ENCODE measurements around the gene TULP1.

TULP1 gene

DNA sequence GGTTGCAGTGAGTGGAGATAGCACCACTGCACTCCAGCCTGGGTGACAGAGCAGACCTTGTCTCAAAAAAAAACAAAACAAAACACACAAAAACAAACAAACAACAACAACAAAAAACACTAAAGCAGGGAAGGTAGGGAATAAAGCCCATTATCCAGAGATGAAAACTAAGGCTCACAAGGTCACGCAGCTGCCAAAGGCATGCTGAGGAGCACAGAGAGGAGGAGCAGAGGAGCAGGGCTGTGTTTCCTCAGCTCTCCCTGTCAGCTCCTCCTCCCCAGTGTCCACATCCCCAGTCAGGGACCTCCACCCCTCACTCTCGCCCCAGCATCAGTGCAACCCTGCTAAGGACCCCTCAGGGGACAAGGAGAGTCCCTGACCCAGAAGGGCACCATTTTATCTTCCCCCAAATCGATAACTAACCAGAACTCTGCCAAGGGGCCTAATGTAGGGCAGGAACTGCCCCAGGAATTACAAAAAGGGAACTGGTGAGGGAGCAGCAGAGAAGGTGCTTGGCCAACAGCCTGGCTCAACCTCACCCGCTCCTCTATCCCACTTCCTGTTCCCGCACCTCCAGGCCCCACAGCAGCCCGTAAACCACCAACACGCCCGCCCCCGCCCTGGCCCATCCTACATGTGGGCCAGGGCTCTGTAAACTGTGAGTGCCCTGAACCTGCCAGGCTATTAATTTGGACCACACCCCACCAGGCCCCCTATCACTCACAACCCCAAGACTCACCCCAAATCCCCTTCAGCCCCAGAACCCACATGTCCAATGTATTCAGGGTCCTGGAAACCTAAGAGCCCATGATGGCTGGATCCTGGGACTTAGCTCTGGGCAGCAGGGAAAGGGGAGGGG lies 24.8 kb downstream of the TULP1 start:
- no peak overlapping the region for H3K4me3 ChIP-seq (ENCODE audit: low read depth in 1 of 5, low read length in 5 of 5)
- H3K27ac ChIP-seq (ENCODE audit: low read depth, low read length) = no peak overlapping the region
- H3K27me3 ChIP-seq (ENCODE audit: control insufficient read depth in 5 of 5, insufficient read depth in 4 of 5, low read length in 5 of 5) = peaks cover 0 to 10% (median 4%) of the 10 kb centered on the region in 5 donors
- H3K4me1 ChIP-seq (ENCODE audit: control insufficient read depth in 5 of 5, insufficient read depth in 5 of 5, low read length in 5 of 5) = peaks cover 0 to 34% (median 25%) of the 10 kb centered on the region in 5 donors
- peaks cover 0 to 7% (median 0%) of the 10 kb centered on the region in 5 donors for H3K36me3 ChIP-seq (ENCODE audit: control insufficient read depth in 5 of 5, insufficient read depth in 5 of 5, low read length in 5 of 5)
- H3K9me3 ChIP-seq (ENCODE audit: control insufficient read depth in 5 of 5, low read length in 5 of 5) = no peaks in the 10 kb centered on the region
- H3K9ac ChIP-seq (ENCODE audit: low read length in 5 of 5) = no peak overlapping the region

DNA sequence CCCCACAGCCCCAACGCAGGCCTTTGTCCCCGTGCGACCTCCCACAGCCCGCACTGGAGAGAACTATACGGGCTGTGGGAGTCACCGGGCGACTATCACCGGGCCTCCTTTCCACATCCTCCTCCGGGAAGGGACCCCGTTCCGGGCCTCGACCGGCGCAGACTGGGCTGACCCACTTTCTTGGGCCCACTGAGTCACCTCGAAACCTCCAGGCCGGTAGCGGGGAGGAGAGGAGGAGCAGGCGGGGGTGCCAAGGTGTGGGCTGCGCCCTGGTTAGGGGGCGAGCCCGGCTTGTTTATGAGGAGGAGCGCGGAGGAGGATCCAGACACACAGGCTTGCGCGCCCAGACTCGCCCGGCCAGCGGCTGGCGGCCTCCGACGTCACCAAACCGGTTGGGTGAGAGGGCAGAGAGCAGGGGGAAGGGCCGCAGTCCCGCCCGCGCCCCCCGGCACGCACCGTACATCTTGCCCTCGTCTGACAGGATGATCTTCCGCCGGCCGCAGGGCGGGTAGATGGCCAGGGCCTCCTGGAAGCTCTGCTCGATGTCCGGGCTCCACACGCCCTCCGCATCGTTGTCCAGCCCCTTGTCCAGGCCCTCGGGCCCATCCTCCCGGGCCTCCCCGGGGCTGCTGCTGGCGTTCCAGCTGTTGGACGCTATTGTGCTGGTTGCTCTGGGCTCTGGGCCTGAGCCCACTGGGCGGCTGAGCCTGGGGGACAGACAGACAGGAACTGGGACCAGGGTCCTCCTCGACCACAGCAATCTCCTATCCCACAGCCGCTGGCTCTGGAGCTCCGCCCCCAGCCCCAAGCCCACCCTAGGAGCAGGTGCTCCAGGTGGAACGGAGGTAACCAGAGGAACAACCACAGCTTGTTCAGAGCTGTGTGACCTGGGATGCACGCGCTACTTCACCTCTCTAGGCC lies 26.4 kb downstream of the TULP1 start:
- Histone ChIP-seq H3K36me3 (ENCODE audit: control insufficient read depth in 5 of 5, insufficient read depth in 5 of 5, low read length in 5 of 5) (peaks cover 0 to 8% (median 0%) of the 10 kb centered on the region in 5 donors), H3K9ac (ENCODE audit: low read length in 5 of 5) (peak overlapping the region in 3 of 5 donors; percentile 28 to 57 (median 50)), H3K9me3 (ENCODE audit: control insufficient read depth in 5 of 5, low read length in 5 of 5) (no peaks in the 10 kb centered on the region), H3K27me3 (ENCODE audit: control insufficient read depth in 5 of 5, insufficient read depth in 4 of 5, low read length in 5 of 5) (peaks cover 0 to 10% (median 1%) of the 10 kb centered on the region in 5 donors), H3K4me3 (ENCODE audit: low read depth in 1 of 5, low read length in 5 of 5) (peak overlapping the region in 3 of 5 donors; percentile 13 to 35 (median 30)), H3K27ac (ENCODE audit: low read depth, low read length) (peak overlapping the region; percentile 16), H3K4me1 (ENCODE audit: control insufficient read depth in 5 of 5, insufficient read depth in 5 of 5, low read length in 5 of 5) (peaks cover 0 to 30% (median 20%) of the 10 kb centered on the region in 5 donors)

DNA sequence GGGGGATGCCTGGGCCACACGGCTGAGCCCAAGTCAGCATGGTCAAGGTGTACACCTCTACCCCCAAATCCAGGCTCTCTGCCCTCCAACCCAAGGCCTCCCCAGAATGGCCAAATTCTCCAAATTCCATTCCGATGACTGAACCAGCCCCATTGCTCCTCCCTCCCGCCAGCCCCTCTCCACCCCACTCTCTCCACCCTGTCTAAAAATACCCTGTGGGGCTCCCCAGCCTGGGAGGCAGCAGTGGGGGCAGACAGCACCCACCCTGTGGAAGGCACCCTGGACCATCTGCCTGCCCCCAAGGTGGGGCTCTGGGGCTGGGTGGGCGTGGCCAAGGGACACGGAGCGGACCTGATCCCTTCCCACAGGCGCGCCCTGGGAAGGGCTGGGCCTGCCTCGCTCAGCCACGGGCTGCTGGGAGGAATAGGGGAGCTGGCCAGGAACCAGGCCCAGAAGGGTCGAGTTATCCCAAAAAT lies 27.3 kb downstream of the TULP1 start:
- H3K4me1 ChIP-seq (ENCODE audit: control insufficient read depth in 5 of 5, insufficient read depth in 5 of 5, low read length in 5 of 5) = peaks cover 0 to 27% (median 18%) of the 10 kb centered on the region in 5 donors
- peak overlapping the region; percentile 16 for H3K27ac ChIP-seq (ENCODE audit: low read depth, low read length)
- H3K9ac ChIP-seq (ENCODE audit: low read length in 5 of 5) = peak overlapping the region in 3 of 5 donors; percentile 28 to 57 (median 50)
- H3K36me3 ChIP-seq (ENCODE audit: control insufficient read depth in 5 of 5, insufficient read depth in 5 of 5, low read length in 5 of 5) = peaks cover 0 to 10% (median 0%) of the 10 kb centered on the region in 5 donors
- no peaks in the 10 kb centered on the region for H3K9me3 ChIP-seq (ENCODE audit: control insufficient read depth in 5 of 5, low read length in 5 of 5)
- H3K4me3 ChIP-seq (ENCODE audit: low read depth in 1 of 5, low read length in 5 of 5) = peak overlapping the region in 3 of 5 donors; percentile 13 to 35 (median 30)
- H3K27me3 ChIP-seq (ENCODE audit: control insufficient read depth in 5 of 5, insufficient read depth in 4 of 5, low read length in 5 of 5) = peaks cover 0 to 10% (median 0%) of the 10 kb centered on the region in 5 donors

DNA sequence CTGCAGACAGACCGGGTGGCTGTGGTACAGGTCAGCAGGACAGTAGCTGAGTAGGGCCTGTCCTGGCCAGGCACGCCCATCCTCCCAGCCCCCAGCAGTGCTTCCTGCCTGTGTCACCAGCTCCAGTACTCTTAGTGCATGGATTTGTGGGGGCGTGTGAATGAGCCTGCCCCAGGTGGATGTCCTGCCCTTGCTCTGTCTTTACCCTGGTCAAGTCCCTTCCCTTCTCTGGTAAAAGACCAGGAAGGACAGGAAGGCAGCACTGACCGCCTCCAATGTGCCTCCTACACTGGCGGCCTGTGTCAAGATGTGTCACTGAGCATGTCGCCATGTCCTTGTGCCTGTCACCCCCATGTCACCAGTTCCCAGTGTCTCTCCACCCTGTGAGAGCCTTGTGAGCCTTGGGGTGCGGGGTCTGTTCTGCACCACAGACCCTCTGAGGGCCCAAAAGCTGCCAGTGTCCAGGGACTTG lies 27.7 kb downstream of the TULP1 start:
- peaks cover 0 to 24% (median 14%) of the 10 kb centered on the region in 5 donors for H3K4me1 ChIP-seq (ENCODE audit: control insufficient read depth in 5 of 5, insufficient read depth in 5 of 5, low read length in 5 of 5)
- H3K9ac ChIP-seq (ENCODE audit: low read length in 5 of 5) = peak overlapping the region in 1 of 5 donors; percentile 37
- peak overlapping the region; percentile 23 for H3K27ac ChIP-seq (ENCODE audit: low read depth, low read length)
- H3K27me3 ChIP-seq (ENCODE audit: control insufficient read depth in 5 of 5, insufficient read depth in 4 of 5, low read length in 5 of 5) = peaks cover 0 to 7% (median 0%) of the 10 kb centered on the region in 5 donors
- no peak overlapping the region for H3K4me3 ChIP-seq (ENCODE audit: low read depth in 1 of 5, low read length in 5 of 5)
- H3K36me3 ChIP-seq (ENCODE audit: control insufficient read depth in 5 of 5, insufficient read depth in 5 of 5, low read length in 5 of 5) = peaks cover 0 to 15% (median 0%) of the 10 kb centered on the region in 5 donors
- no peaks in the 10 kb centered on the region for H3K9me3 ChIP-seq (ENCODE audit: control insufficient read depth in 5 of 5, low read length in 5 of 5)

DNA sequence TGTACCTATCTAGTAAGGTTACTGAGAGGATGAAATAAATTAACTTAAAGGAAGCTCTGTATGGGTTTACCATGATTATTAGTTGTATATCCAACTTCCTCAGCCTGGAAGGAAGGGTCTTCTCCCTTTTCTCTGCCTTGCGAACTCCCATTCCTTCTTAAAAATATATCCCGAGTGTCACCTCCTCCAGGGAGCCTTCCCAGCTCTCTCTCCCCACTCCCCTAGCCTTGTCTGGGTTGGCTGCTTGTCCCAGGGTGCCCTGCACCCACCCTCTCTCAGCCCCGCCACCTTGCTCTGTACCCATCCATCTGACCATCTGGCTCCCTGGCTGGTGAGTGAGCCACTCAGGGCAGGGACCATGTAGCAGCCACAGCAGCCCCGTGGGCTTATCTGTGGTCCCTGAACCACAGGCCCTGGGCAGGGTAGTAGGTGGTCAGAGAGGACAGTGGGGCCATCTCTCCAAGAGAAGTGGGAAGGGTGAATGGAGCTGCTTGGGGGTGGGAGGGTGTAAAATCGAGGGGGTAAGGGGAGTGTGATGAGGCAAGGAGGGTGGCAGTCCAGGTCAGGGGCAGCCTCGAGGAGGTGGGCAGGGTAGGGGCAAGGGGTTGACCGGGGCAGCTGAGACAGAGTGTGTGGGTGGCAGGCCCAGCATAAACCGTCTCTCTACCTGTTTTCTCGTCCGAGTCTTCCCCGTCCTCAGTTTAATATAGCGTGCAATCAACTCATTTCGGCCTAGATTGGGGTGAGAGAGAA lies 28.6 kb downstream of the TULP1 start:
- Histone ChIP-seq H3K27ac (ENCODE audit: low read depth, low read length) (no peak overlapping the region), H3K27me3 (ENCODE audit: control insufficient read depth in 5 of 5, insufficient read depth in 4 of 5, low read length in 5 of 5) (peaks cover 0 to 7% (median 0%) of the 10 kb centered on the region in 5 donors), H3K4me1 (ENCODE audit: control insufficient read depth in 5 of 5, insufficient read depth in 5 of 5, low read length in 5 of 5) (peaks cover 0 to 24% (median 14%) of the 10 kb centered on the region in 5 donors), H3K4me3 (ENCODE audit: low read depth in 1 of 5, low read length in 5 of 5) (no peak overlapping the region), H3K36me3 (ENCODE audit: control insufficient read depth in 5 of 5, insufficient read depth in 5 of 5, low read length in 5 of 5) (peaks cover 0 to 23% (median 3%) of the 10 kb centered on the region in 5 donors), H3K9ac (ENCODE audit: low read length in 5 of 5) (no peak overlapping the region), H3K9me3 (ENCODE audit: control insufficient read depth in 5 of 5, low read length in 5 of 5) (no peaks in the 10 kb centered on the region)

DNA sequence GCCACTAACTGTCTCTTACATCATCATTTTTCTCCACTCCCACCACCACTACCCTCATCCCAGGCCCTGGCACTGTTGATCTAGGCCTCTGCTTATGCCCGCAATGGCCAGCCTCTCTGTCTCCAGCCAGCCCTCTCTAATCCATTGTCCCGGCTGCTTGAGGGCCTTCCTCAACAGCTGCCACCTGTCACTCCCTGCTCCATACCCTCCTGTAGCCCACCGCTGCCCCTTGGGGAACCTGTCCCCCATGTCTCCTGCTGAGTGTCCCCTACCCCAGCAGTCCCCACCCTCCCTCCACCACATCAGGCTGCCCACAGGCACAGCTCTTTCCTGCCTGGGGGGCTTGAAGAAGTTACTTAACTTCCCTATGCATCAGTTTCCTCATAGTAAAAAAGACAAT lies 29.2 kb downstream of the TULP1 start:
- Histone ChIP-seq H3K9me3 (ENCODE audit: control insufficient read depth in 5 of 5, low read length in 5 of 5) (no peaks in the 10 kb centered on the region), H3K9ac (ENCODE audit: low read length in 5 of 5) (no peak overlapping the region), H3K27ac (ENCODE audit: low read depth, low read length) (no peak overlapping the region), H3K4me1 (ENCODE audit: control insufficient read depth in 5 of 5, insufficient read depth in 5 of 5, low read length in 5 of 5) (peaks cover 0 to 24% (median 14%) of the 10 kb centered on the region in 5 donors), H3K4me3 (ENCODE audit: low read depth in 1 of 5, low read length in 5 of 5) (no peak overlapping the region), H3K36me3 (ENCODE audit: control insufficient read depth in 5 of 5, insufficient read depth in 5 of 5, low read length in 5 of 5) (peaks cover 0 to 26% (median 4%) of the 10 kb centered on the region in 5 donors), H3K27me3 (ENCODE audit: control insufficient read depth in 5 of 5, insufficient read depth in 4 of 5, low read length in 5 of 5) (peaks cover 0 to 7% (median 0%) of the 10 kb centered on the region in 5 donors)

DNA sequence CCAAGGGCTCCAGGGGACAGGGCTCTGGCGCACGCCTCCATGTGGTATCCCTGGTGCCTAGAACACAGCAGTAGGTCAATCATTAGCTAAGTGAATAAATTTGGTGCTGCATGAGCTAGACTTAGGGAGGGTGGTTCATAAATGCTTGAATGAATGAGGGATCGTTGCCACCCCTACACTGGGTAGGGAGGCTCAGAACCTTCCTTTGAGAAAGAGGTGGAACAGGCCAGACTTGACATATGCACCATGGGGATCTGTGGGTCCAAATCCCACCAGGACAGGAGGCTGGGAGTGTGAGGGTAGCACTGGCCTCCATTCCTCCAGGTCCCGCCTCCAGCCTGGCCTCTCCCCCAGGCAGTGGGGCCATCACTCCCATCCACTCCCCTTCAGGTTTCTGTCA lies 29.6 kb downstream of the TULP1 start:
- H3K9me3 ChIP-seq (ENCODE audit: control insufficient read depth in 5 of 5, low read length in 5 of 5) = no peaks in the 10 kb centered on the region
- peaks cover 0 to 22% (median 14%) of the 10 kb centered on the region in 5 donors for H3K4me1 ChIP-seq (ENCODE audit: control insufficient read depth in 5 of 5, insufficient read depth in 5 of 5, low read length in 5 of 5)
- H3K36me3 ChIP-seq (ENCODE audit: control insufficient read depth in 5 of 5, insufficient read depth in 5 of 5, low read length in 5 of 5) = peaks cover 0 to 31% (median 8%) of the 10 kb centered on the region in 5 donors
- no peak overlapping the region for H3K27ac ChIP-seq (ENCODE audit: low read depth, low read length)
- peaks cover 0 to 7% (median 0%) of the 10 kb centered on the region in 5 donors for H3K27me3 ChIP-seq (ENCODE audit: control insufficient read depth in 5 of 5, insufficient read depth in 4 of 5, low read length in 5 of 5)
- no peak overlapping the region for H3K9ac ChIP-seq (ENCODE audit: low read length in 5 of 5)
- H3K4me3 ChIP-seq (ENCODE audit: low read depth in 1 of 5, low read length in 5 of 5) = no peak overlapping the region

DNA sequence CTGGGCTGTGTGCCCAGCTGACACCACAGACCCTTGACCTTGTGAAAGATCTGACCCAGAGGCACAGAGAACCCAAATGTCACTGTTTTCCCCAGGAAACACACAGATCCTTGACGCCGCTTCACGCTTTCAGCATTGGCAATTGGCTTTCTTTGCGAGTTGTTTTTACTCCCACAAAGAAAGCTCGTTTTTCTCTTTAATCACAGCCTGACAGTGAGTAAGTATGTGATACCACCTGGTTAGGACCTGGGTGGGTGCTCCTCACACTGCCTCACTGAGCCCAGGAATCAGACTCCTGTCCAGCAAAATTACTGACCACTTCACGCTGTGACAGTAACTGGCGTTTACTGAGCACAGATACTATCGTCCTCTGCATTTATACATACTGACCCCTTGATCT lies 31.5 kb downstream of the TULP1 start:
- peaks cover 0 to 42% (median 9%) of the 10 kb centered on the region in 5 donors for H3K36me3 ChIP-seq (ENCODE audit: control insufficient read depth in 5 of 5, insufficient read depth in 5 of 5, low read length in 5 of 5)
- no peak overlapping the region for H3K9ac ChIP-seq (ENCODE audit: low read length in 5 of 5)
- H3K27ac ChIP-seq (ENCODE audit: low read depth, low read length) = no peak overlapping the region
- H3K4me3 ChIP-seq (ENCODE audit: low read depth in 1 of 5, low read length in 5 of 5) = no peak overlapping the region
- peaks cover 0 to 7% (median 0%) of the 10 kb centered on the region in 5 donors for H3K27me3 ChIP-seq (ENCODE audit: control insufficient read depth in 5 of 5, insufficient read depth in 4 of 5, low read length in 5 of 5)
- peaks cover 0 to 13% (median 10%) of the 10 kb centered on the region in 5 donors for H3K4me1 ChIP-seq (ENCODE audit: control insufficient read depth in 5 of 5, insufficient read depth in 5 of 5, low read length in 5 of 5)
- H3K9me3 ChIP-seq (ENCODE audit: control insufficient read depth in 5 of 5, low read length in 5 of 5) = no peaks in the 10 kb centered on the region

DNA sequence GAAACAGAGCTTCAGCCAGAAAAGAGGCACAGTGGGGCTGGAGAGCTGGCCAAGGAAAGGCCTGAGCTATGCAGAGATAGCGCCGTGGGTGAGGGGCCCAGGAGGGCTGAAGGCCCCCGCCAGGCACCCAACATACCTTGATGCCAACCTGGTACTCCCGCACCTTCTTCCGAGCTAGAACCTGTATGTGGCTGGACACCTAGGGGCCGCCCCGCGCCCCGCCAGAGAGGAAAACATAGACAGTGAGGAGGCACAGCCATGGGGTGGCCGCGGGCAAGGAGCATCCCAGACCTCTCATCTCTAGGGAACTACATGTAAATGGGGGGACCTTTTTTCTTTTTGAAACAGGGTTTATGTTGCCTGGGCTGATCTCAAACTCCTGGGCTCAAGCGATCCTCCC lies 32.5 kb downstream of the TULP1 start:
- Histone ChIP-seq H3K4me1 (ENCODE audit: control insufficient read depth in 5 of 5, insufficient read depth in 5 of 5, low read length in 5 of 5) (peaks cover 0 to 5% (median 3%) of the 10 kb centered on the region in 5 donors), H3K27me3 (ENCODE audit: control insufficient read depth in 5 of 5, insufficient read depth in 4 of 5, low read length in 5 of 5) (peaks cover 0 to 7% (median 0%) of the 10 kb centered on the region in 5 donors), H3K9ac (ENCODE audit: low read length in 5 of 5) (no peak overlapping the region), H3K36me3 (ENCODE audit: control insufficient read depth in 5 of 5, insufficient read depth in 5 of 5, low read length in 5 of 5) (peaks cover 0 to 52% (median 16%) of the 10 kb centered on the region in 5 donors), H3K27ac (ENCODE audit: low read depth, low read length) (no peak overlapping the region), H3K4me3 (ENCODE audit: low read depth in 1 of 5, low read length in 5 of 5) (no peak overlapping the region), H3K9me3 (ENCODE audit: control insufficient read depth in 5 of 5, low read length in 5 of 5) (no peaks in the 10 kb centered on the region)
